ENCODE results near the gene STAC2. TPM values are rescaled to one million over a fixed set of nuclear protein-coding genes. Genes with fewer than 3 reads are reported as not detected.

STAC2 gene
- total RNA-seq, 1 donor from 2014 or later: not detected

DNA sequence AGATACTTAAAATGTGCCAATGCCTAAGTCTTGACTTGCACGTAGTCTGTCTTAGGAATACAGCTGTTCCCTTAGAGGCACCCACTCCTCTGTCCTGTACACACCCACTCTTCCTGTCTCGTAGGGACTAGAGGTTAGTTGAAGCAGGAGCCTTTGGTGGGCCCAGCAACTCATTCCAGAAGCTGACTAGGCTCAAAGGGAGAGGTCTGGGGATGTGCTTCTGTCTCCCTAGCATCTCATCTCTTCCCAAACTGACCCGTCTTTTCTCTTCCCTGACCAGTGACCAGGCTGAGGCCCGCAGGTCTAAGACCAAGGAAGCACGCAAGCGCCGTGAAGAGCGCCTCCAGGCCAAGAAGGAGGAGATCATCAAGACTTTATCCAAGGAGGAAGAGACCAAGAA lies 21.5 kb downstream of the STAC2 start:
- Mint-ChIP-seq H3K4me1 (ENCODE audit: unreplicated experiment) (peaks cover 31% of the 10 kb centered on the region), H3K27ac (ENCODE audit: unreplicated experiment) (no peak overlapping the region), H3K27me3 (ENCODE audit: unreplicated experiment) (peaks cover 5% of the 10 kb centered on the region), H3K36me3 (ENCODE audit: low read depth, unreplicated experiment) (peaks cover 36% of the 10 kb centered on the region), H3K4me3 (ENCODE audit: unreplicated experiment) (peak overlapping the region; percentile 31), H3K9me3 (ENCODE audit: unreplicated experiment) (no peaks in the 10 kb centered on the region)
- TF ChIP-seq, protein P1, sequence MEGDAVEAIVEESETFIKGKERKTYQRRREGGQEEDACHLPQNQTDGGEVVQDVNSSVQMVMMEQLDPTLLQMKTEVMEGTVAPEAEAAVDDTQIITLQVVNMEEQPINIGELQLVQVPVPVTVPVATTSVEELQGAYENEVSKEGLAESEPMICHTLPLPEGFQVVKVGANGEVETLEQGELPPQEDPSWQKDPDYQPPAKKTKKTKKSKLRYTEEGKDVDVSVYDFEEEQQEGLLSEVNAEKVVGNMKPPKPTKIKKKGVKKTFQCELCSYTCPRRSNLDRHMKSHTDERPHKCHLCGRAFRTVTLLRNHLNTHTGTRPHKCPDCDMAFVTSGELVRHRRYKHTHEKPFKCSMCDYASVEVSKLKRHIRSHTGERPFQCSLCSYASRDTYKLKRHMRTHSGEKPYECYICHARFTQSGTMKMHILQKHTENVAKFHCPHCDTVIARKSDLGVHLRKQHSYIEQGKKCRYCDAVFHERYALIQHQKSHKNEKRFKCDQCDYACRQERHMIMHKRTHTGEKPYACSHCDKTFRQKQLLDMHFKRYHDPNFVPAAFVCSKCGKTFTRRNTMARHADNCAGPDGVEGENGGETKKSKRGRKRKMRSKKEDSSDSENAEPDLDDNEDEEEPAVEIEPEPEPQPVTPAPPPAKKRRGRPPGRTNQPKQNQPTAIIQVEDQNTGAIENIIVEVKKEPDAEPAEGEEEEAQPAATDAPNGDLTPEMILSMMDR (IDR thresholded peaks at IDR 0.05; ENCODE audit: unreplicated experiment): no peak
- DNase-seq (ENCODE audit: low spot score): no peak

DNA sequence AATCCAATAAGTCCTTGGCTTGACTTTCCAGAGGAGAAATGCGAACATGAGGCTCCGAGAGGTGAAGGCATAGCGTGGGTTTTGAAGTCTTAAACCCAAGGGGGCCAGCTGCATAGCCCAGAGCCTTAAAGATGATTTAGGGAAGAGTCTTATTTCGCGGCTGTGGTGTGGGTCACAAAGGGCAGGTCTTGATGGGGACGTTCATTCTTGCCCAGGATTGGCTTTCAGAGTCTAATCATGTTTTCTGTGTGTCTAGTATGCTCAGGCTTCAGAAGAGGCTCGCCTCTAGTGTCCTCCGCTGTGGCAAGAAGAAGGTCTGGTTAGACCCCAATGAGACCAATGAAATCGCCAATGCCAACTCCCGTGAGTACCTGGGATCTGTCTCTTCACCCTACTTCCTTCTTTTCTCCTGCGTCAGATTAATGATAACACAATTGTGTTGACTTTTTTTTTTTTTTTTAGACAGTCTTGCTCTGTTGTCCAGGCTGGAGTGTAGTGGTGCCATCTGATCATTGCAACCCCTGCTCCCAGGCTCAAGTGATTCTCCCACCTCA lies 24.7 kb downstream of the STAC2 start:
- peaks cover 36% of the 10 kb centered on the region for H3K36me3 Mint-ChIP-seq (ENCODE audit: low read depth, unreplicated experiment)
- H3K27ac Mint-ChIP-seq (ENCODE audit: unreplicated experiment): peak overlapping the region; percentile 99
- H3K27me3 Mint-ChIP-seq (ENCODE audit: unreplicated experiment): peaks cover 5% of the 10 kb centered on the region
- peak overlapping the region; percentile 94 for H3K4me3 Mint-ChIP-seq (ENCODE audit: unreplicated experiment)
- TF ChIP-seq, protein P1 (IDR thresholded peaks at IDR 0.05; ENCODE audit: unreplicated experiment): no peak
- peaks cover 37% of the 10 kb centered on the region for H3K4me1 Mint-ChIP-seq (ENCODE audit: unreplicated experiment)
- DNase-seq (ENCODE audit: low spot score): no peak
- no peaks in the 10 kb centered on the region for H3K9me3 Mint-ChIP-seq (ENCODE audit: unreplicated experiment)

- no peaks in the 10 kb centered on the region for H3K9me3 Mint-ChIP-seq (ENCODE audit: unreplicated experiment)
- peaks cover 36% of the 10 kb centered on the region for H3K36me3 Mint-ChIP-seq (ENCODE audit: low read depth, unreplicated experiment)
- peaks cover 42% of the 10 kb centered on the region for H3K4me1 Mint-ChIP-seq (ENCODE audit: unreplicated experiment)
- TF ChIP-seq, protein P1 (IDR thresholded peaks at IDR 0.05; ENCODE audit: unreplicated experiment): no peak
- peak within 1 kb of the TSS; percentile 99 for H3K27ac Mint-ChIP-seq (ENCODE audit: unreplicated experiment)
- peak within 1 kb of the TSS; percentile 94 for H3K4me3 Mint-ChIP-seq (ENCODE audit: unreplicated experiment)
- H3K27me3 Mint-ChIP-seq (ENCODE audit: unreplicated experiment): peaks cover 5% of the 10 kb centered on the region
- DNase-seq (ENCODE audit: low spot score): peak; percentile 65
Observed at GRCh38 chr17:39200070-39200879, 25.5 kb downstream of the STAC2 start, which contains the start of gene RPL19. Gene RPL19 (plus strand): TSS chr17:39200283. CDS start chr17:39200345, 62 bp downstream.

DNA sequence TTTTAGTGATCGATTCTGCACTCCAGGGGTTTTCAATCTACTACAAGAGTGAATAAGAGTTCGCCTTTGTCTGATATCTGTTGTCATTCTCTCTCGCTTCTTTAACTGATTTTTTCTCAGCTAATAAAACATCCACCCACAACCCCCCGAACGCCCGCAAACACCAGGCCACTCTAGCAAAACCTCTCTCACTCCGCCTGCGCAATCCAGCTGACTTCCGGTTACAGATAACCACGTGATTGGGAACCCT lies 26.0 kb downstream of the STAC2 start:
- H3K36me3 Mint-ChIP-seq (ENCODE audit: low read depth, unreplicated experiment): peaks cover 33% of the 10 kb centered on the region
- peaks cover 5% of the 10 kb centered on the region for H3K27me3 Mint-ChIP-seq (ENCODE audit: unreplicated experiment)
- peak overlapping the region; percentile 99 for H3K27ac Mint-ChIP-seq (ENCODE audit: unreplicated experiment)
- H3K4me1 Mint-ChIP-seq (ENCODE audit: unreplicated experiment): peaks cover 42% of the 10 kb centered on the region
- H3K9me3 Mint-ChIP-seq (ENCODE audit: unreplicated experiment): no peaks in the 10 kb centered on the region
- DNase-seq (ENCODE audit: low spot score): peak; percentile 73
- peak overlapping the region; percentile 94 for H3K4me3 Mint-ChIP-seq (ENCODE audit: unreplicated experiment)
- TF ChIP-seq, protein P1 (IDR thresholded peaks at IDR 0.05; ENCODE audit: unreplicated experiment): no peak

DNA sequence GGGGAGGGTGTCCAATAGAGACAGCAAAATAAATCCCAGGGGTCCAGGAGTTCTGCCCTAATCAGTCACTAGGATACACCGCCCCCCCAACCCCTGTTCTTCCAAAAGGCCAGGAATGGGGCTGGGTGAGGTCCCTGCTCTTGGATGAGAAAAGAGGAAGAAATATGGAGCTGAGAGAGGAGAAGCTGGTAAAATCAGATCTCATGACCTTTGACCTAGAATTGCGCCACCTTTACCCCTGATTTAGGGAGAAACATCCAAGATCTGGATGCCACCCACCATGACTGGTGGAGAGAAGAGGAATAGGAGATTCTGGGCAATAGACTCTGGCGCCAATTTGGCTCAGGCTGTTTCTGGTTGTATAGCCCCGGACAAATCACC lies 27.6 kb downstream of the STAC2 start:
- peaks cover 50% of the 10 kb centered on the region for H3K4me1 Mint-ChIP-seq (ENCODE audit: unreplicated experiment)
- H3K27me3 Mint-ChIP-seq (ENCODE audit: unreplicated experiment): peaks cover 8% of the 10 kb centered on the region
- DNase-seq (ENCODE audit: low spot score): no peak
- H3K4me3 Mint-ChIP-seq (ENCODE audit: unreplicated experiment): peak overlapping the region; percentile 84
- peaks cover 26% of the 10 kb centered on the region for H3K36me3 Mint-ChIP-seq (ENCODE audit: low read depth, unreplicated experiment)
- TF ChIP-seq, protein P1 (IDR thresholded peaks at IDR 0.05; ENCODE audit: unreplicated experiment): no peak
- no peaks in the 10 kb centered on the region for H3K9me3 Mint-ChIP-seq (ENCODE audit: unreplicated experiment)
- H3K27ac Mint-ChIP-seq (ENCODE audit: unreplicated experiment): no peak overlapping the region

All from endothelial cell (in vitro differentiated cells).